NCI-H345 (cell line): ENCODE data around the gene LPP.
A peak's percentile ranks its signal among the peaks of the same experiment; 100 is the strongest.
"Not testable (repeated sequence)": the region's sequence is repeated elsewhere in the genome, so short reads cannot be mapped to it uniquely, and the experiment has no call there.

Source experiments
- DNase-seq: peaks from one replicate; lab custom pipeline; 2025; lab: John Stamatoyannopoulos, UW

The LPP gene

GRCh38 chr3:188589771-188590170 is 435.8 kb downstream of the LPP start:
- no peak for DNase-seq

GRCh38 chr3:188590557-188590956 is 436.6 kb downstream of the LPP start:
- no peak for DNase-seq

DNA sequence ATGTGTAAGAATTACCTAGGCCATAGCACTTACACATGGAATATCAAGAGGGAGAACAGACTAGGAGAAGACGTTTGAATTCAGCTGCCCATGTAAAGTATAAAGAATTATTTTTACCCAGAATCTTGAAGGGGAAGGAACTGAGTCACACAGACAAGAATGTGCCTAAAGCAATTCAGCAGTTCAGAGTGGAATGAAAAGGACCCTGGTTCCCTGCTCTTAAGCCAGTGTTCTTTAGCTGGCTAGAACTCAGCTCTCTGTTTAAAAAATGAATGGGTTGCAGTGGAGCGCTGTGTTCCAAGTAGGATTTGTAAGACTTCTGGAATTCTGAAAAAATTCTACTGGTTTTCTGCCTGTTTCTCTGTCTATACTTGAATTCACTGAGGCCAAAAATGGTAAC is 440.2 kb downstream of the LPP start:
- no peak for DNase-seq

- no peak for DNase-seq
These were observed 442.0 kb downstream of the LPP start for GRCh38 chr3:188595890-188596376.

GRCh38 chr3:188598894-188599293 is 444.9 kb downstream of the LPP start:
- no peak for DNase-seq

GRCh38 chr3:188602111-188602510 is 448.2 kb downstream of the LPP start:
- DNase-seq: no peak

DNA sequence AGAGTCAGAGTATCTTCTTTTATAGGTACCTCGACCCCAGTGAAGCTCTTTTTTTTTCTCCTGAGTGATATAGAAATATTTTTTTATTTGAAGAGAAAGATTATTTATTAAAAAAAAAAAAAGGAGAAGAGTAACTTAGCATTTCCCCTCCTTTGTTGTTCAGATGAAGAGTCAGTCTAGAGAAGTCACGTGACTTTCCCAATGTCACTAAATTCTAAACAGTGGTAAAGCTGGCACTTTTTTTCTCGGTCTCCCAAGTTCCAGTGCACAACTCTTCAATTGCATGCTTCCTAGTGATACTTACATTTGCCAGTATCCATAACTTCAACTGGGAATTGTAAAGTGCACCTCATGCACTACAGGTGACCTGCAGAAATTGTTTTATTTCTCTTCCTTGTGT is 448.7 kb downstream of the LPP start:
- no peak for DNase-seq

DNA sequence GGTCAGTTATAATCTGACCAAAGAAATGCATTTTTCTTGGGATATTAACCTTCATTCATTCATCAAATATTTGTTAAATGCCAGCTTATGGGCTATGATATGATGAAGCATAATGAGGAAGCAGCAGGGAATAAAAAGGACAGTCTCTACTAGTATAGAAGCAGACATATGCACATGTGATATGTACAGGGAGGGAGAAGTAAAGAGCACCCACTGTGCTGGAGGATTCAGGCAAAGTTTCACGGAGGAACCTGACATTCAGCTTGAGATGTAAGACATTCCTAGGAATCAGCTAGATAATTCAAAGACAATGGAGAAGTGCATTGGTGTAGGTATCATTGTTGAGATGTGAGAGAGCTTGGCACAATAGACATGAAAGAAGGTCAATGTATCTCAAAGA is 450.7 kb downstream of the LPP start:
- no peak for DNase-seq

DNA sequence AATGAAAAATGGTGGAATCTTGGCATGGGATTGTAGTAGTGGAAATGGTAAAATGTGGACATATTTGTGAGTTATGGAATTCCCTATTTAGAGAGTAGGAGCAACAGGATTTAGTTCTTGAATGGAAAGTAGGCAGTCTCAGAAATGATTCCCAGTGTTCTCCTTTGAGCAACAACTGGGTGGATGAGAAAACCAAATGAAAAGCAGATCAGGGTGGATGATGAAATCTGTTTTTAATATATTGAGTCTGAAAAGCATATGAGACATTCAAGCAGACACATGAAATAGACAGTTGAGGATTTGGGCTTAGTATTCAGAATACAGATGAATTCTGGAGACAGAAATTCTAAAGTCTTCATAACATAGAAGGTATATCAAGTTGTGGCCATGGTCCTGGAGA is 451.3 kb downstream of the LPP start:
- no peak for DNase-seq

DNA sequence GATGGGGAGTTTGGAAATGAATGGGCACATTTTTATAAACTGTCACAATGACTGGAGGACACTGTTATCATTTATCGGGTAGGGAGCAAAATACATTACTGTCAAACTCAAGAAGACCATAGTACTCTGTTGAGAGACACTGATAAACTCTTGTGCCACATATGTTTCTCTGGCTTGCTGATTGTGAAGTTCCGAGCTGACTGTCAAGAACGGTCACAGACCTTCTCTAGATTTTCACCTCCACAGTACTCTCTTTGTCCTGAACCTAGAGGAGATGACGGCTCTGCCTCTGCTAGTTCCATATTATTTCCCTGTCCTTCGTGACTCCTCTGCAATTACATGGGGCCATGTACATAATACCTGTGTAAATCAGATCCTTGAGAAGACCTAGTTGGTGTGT is 451.9 kb downstream of the LPP start:
- no peak for DNase-seq

- DNase-seq: no peak
These were observed 453.9 kb downstream of the LPP start for GRCh38 chr3:188607805-188608315.

DNA sequence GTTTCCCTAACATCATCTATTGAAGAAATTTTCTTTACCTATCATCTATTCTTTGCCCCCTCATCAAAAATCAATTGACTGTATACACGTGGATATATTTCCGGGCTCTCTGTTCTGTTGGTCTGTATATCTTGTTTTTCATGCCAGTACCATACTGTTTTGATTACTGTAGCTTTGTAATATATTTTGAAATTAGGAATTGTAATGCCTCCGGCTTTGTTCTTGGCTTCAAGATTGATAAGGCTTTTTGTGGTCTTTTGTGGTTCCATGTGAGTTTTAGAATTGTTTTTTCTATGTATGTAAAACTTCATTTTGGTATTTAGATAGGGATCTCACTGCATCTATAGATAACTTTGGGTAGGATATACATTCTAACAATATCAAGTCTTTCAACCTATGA is 454.4 kb downstream of the LPP start:
- no peak for DNase-seq

GRCh38 chr3:188613721-188614120 is 459.8 kb downstream of the LPP start:
- not testable (repeated sequence) for DNase-seq

DNA sequence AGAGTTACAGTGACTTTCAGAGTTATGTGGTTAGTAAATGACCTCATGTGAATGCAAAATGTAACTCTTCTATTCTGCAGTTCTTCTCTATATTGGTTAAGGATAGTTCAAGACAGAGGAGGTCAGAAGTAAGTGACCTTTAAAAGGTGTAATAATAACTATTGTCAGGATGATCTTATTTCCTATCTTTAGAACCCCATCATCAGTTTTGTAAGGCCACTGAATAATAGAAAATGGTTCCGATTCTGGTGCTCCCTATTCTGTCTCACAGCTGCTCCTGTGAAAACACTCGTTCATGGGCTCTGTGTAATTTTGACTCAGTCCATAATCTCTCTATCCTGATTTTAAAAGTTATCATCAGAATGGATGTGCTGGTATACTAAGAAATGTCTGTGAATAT is 463.3 kb downstream of the LPP start:
- DNase-seq: no peak

DNA sequence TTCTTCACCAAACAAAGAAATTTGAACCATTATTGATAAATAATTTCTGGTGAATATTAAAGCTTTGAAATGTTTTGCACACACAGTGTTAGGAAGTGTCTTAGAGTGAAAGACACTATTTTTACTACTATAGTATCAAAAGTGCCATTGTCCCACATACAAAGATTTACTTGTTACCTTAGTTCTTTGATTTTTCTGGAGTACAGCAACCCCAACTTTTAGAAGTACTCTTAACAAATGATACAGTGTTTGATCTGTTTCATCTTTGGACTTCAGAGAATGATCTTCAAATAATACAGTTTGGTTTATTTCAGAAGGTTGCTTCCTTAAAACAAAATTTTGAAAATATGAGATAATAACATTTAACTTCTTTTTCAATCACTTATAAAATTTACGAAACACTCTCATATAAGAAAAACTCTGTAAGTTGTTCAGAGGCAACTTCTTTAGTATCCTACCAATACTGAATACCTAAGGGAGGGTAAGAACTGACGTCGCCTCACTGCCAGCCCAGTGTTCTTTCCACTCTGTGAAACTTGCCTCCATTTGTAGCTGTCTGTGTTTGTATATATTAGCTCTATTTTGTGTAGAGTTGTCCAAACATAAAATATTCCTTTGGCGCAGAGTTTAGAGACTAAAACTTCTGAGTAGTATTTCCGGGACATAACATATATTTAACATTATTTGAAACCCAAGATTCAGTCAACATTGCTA is 464.2 kb downstream of the LPP start:
- no peak for DNase-seq

- no peak for DNase-seq
These were observed 466.8 kb downstream of the LPP start for GRCh38 chr3:188620752-188621151.

GRCh38 chr3:188624384-188624783 is 470.4 kb downstream of the LPP start:
- no peak for DNase-seq

GRCh38 chr3:188624828-188625227 is 470.9 kb downstream of the LPP start:
- no peak for DNase-seq

DNA sequence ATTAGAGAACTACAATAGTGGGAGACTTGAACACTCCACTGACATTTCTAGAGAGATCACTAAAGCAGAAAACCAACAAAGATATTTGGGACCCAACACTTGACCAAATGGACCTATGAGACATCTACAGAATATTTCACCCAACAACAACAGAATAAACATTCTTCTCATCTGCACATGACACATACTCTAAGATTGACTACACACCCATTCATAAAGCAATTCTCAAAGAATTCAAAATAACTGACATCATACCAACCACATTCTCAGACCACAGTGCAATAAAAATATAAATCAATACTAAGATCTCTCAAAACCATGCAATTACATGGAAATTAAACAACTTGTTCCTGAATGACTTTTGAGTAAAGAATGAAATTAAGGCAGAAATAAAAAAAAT is 473.7 kb downstream of the LPP start:
- no peak for DNase-seq

DNA sequence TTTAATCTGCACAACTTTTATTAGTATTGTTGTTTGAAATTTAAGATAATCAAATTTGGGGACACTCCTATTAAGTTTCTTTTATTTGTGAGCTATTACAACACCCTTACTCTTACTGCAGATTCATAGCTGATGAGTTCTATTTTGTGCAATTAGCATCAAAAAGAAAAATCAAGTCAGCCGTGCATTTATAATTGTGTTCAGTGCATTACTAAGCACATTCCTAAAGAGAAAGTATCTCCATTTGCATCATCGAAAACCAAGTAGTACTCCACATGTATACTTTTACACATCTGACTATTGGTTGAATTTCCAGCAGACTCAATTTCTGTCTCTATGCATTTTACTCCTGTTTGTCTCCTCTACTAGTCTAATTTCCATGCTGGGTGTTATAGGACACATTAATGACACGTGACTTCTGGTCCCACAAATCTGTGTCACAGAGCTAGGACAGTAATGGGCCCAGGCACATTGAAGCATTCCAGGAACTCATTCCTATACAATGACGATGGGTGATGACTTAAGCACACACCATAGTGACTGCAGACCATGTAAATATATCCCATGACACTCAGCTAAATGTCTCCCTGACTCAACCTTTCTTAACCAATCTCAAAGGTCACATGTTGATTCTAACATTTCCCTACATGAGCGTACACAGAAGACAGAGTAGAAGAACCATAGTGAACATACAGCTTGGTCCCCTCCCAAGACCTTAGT is 477.5 kb downstream of the LPP start:
- no peak for DNase-seq

- DNase-seq: no peak
These were observed 479.2 kb downstream of the LPP start for GRCh38 chr3:188633206-188633605.

GRCh38 chr3:188634285-188634684 is 480.3 kb downstream of the LPP start:
- DNase-seq: no peak

- DNase-seq: peak; percentile 29
These were observed 481.5 kb downstream of the LPP start for GRCh38 chr3:188635258-188636042.
